Ishikawa (cell line): Measurements from ENCODE around the gene PDE4D.

Experiments used
- CEBPB ChIP-seq: IDR thresholded peaks from 2 replicates; pipeline ENCODE4 v1.6.1; 2012
- CREB1 ChIP-seq: IDR thresholded peaks from 2 replicates; pipeline ENCODE4 v1.6.1; 2012; ENCODE audit warnings: low read depth
- EGR1 ChIP-seq: IDR thresholded peaks from 2 replicates; pipeline ENCODE4 v1.6.1; 2012
- EP300 ChIP-seq: IDR thresholded peaks from 2 replicates; pipeline ENCODE4 v1.6.1; 2012; ENCODE audit warnings: borderline replicate concordance
- RAD21 ChIP-seq: IDR thresholded peaks from 2 replicates; pipeline ENCODE4 v1.6.1; 2012; ENCODE audit warnings: low read depth
- TAF1 ChIP-seq: IDR thresholded peaks from 2 replicates; pipeline ENCODE4 v1.6.1; 2012; ENCODE audit warnings: low read depth, mild to moderate bottlenecking
- TCF12 ChIP-seq: IDR thresholded peaks from 2 replicates; pipeline ENCODE4 v1.6.1; 2012; ENCODE audit warnings: low read depth
- YY1 ChIP-seq: IDR thresholded peaks from 2 replicates; pipeline ENCODE4 v1.6.1; 2012; ENCODE audit warnings: low read depth
- TF ChIP-seq, protein P1 (sequence below): IDR thresholded peaks from 2 replicates; pipeline ENCODE4 v1.6.1; 2012; ENCODE audit warnings: low read depth, mild to moderate bottlenecking
- TF ChIP-seq, protein P2 (sequence below): IDR thresholded peaks from 2 replicates; pipeline ENCODE4 v1.6.1; 2012

DNA sequence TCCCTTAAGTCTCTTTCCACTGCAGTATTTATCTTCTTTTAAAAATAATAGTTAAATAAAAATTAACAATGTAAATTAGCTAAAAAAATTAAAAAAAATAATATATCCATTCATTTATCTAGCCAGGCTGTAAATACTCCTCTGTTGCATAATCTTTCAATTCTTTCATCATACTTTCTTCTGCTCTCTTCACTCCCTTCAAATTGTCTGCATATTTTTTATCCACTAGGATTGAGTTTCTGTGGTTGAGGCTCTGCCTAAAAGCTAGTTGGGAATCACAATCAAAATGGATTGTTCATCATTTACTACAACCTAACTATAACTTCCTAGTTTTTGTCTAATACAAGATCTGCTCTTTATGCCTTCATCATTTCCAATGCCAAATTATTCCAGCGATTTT, 182.2 kb downstream of the PDE4D start:
- TF ChIP-seq CEBPB, result no peak
- TF ChIP-seq, protein P1, sequence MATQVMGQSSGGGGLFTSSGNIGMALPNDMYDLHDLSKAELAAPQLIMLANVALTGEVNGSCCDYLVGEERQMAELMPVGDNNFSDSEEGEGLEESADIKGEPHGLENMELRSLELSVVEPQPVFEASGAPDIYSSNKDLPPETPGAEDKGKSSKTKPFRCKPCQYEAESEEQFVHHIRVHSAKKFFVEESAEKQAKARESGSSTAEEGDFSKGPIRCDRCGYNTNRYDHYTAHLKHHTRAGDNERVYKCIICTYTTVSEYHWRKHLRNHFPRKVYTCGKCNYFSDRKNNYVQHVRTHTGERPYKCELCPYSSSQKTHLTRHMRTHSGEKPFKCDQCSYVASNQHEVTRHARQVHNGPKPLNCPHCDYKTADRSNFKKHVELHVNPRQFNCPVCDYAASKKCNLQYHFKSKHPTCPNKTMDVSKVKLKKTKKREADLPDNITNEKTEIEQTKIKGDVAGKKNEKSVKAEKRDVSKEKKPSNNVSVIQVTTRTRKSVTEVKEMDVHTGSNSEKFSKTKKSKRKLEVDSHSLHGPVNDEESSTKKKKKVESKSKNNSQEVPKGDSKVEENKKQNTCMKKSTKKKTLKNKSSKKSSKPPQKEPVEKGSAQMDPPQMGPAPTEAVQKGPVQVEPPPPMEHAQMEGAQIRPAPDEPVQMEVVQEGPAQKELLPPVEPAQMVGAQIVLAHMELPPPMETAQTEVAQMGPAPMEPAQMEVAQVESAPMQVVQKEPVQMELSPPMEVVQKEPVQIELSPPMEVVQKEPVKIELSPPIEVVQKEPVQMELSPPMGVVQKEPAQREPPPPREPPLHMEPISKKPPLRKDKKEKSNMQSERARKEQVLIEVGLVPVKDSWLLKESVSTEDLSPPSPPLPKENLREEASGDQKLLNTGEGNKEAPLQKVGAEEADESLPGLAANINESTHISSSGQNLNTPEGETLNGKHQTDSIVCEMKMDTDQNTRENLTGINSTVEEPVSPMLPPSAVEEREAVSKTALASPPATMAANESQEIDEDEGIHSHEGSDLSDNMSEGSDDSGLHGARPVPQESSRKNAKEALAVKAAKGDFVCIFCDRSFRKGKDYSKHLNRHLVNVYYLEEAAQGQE, result no peak
- no peak for TF ChIP-seq RAD21
- no peak for TF ChIP-seq CREB1
- no peak for TF ChIP-seq EP300
- TF ChIP-seq TCF12, result no peak
- no peak for TF ChIP-seq YY1
- TF ChIP-seq, protein P2, sequence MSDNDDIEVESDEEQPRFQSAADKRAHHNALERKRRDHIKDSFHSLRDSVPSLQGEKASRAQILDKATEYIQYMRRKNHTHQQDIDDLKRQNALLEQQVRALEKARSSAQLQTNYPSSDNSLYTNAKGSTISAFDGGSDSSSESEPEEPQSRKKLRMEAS, result no peak
- no peak for TF ChIP-seq EGR1
- no peak for TF ChIP-seq TAF1
